Measurements from ENCODE around the gene STK38L. TPM values are rescaled to one million over a fixed set of nuclear protein-coding genes. Genes with fewer than 3 reads are reported as not detected.
A peak's percentile ranks its signal among the peaks of the same experiment; 100 is the strongest.

Gene STK38L
- total RNA-seq (10 to 100 TPM; 67.3 to 86.2 (median 78.3) TPM), polyA plus RNA-seq (10 to 100 TPM; 16.8 to 20.1 (median 17.4) TPM)

DNA sequence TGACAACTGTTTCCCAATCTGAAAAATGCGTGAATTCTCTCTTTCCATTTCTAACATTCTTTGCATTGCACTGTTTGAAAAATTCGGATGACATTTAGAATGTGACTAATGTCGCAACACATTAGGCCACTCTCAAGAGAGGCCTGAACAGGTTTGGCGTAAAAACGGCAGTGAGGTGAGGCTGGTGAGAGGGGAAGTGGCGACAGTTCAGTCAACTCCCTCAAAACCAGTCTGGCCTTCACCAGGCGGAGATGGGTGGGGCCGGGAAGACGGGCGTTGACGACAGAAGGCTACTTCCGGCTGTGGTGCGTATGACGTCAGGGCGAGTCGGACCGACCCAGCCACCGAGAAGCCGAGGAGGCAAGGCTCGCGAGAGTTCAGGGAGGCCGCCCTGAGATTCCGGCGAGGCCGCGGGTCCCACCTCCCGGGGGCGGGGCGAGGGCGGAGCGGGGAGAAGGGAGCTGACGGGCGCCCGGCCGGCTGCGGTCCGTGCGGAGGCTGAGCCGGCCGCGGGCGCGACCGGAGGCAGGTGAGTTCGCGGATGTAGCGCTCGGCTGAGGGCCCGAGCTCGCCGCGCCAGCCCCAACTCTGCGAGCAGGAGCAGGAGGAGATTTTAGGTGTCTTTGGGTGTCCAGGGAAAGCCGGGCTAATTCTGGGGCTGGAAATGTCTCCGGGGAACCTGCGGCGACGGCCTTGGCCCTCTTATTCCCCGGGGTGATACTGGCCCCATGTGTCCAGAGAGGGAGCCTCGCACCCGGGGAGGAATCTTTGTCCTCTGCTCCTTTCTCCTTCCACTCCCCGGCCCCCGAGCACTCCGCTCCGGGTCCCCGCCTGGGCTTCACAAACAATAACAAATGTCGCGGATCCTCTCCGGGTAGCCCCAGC is at the start of gene STK38L:
STK38L (plus strand) TSS at position 483 of the 885 bp plus-strand sequence. CDS start 53,435 bp downstream, outside the sequence.
- intact Hi-C loops (cut with DNase I), result loop anchor here (2.0 to 5.0 kb wide), 3 partner anchors 45 to 229 kb away; partner anchors contain the start of gene TM7SF3
- WGBS, 2 donors, result 5% methylated on average over 69 of the region's 69 CpGs

DNA sequence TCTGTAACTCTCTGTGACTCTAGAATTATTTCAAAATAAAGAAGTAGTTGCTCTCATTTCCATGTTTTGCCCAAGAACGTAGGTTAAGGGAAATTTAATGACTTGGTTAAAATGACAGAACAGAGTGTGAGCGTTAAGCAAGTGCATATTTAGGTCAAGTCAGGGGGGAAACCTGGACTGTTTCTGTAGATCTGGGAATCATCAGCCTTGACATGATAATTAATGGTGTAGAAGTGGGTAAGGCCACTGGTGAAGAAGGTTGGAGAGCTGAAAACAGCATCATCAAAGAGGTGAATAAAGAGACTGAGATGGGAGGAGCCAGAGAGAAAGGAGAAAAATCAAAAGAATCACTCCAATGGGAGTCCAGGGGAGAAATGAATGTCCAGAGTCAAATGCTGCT is 49.4 kb upstream of the STK38L start:
- TF ChIP-seq EP300 (IDR thresholded peaks at IDR 0.05) (peak; percentile 73 to 94 (median 94)), POLR2AphosphoS5 (IDR thresholded peaks at IDR 0.05) (peak; percentile 90 to 98 (median 95))
- TF ChIP-seq, protein P1, sequence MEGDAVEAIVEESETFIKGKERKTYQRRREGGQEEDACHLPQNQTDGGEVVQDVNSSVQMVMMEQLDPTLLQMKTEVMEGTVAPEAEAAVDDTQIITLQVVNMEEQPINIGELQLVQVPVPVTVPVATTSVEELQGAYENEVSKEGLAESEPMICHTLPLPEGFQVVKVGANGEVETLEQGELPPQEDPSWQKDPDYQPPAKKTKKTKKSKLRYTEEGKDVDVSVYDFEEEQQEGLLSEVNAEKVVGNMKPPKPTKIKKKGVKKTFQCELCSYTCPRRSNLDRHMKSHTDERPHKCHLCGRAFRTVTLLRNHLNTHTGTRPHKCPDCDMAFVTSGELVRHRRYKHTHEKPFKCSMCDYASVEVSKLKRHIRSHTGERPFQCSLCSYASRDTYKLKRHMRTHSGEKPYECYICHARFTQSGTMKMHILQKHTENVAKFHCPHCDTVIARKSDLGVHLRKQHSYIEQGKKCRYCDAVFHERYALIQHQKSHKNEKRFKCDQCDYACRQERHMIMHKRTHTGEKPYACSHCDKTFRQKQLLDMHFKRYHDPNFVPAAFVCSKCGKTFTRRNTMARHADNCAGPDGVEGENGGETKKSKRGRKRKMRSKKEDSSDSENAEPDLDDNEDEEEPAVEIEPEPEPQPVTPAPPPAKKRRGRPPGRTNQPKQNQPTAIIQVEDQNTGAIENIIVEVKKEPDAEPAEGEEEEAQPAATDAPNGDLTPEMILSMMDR (IDR thresholded peaks at IDR 0.05), result no peak
- H3K4me3 ChIP-seq, result no peak overlapping the region
- peak overlapping the region; percentile 81 to 89 (median 85) for H3K27ac ChIP-seq
- no peaks in the 10 kb centered on the region for H3K36me3 ChIP-seq
- H3K9me3 ChIP-seq, result no peaks in the 10 kb centered on the region
- DNase-seq, result no peak
- intact Hi-C loops (cut with DNase I), result loop anchor here (1.0 to 10.0 kb wide), 5 partner anchors 15 to 450 kb away; partner anchors contain the start of gene MED21
- peaks cover 0 to 81% (median 68%) of the 10 kb centered on the region in 4 donors for H3K4me1 ChIP-seq
- H3K27me3 ChIP-seq, result no peaks in the 10 kb centered on the region
- 82 to 85% methylated on average over 2 of the region's 2 CpGs for WGBS, 2 donors

More for the DNA sequence above, at the start of gene STK38L:
- peaks cover 0 to 33% (median 21%) of the 10 kb centered on the region in 4 donors for H3K4me1 ChIP-seq
- H3K9me3 ChIP-seq, result no peaks in the 10 kb centered on the region
- H3K36me3 ChIP-seq, result no peaks in the 10 kb centered on the region
- H3K27me3 ChIP-seq, result no peaks in the 10 kb centered on the region
- TF ChIP-seq EP300 (IDR thresholded peaks at IDR 0.05) (peak in 1 of 4 donors; percentile 4), POLR2AphosphoS5 (IDR thresholded peaks at IDR 0.05) (peak; percentile 90 to 97 (median 94)), POLR2A (IDR thresholded peaks at IDR 0.05) (peak; percentile 80 to 85)
- TF ChIP-seq, protein P1 (IDR thresholded peaks at IDR 0.05), result peak in 2 of 4 experiments; percentile 33 to 43
- H3K4me3 ChIP-seq, result peak within 1 kb of the TSS; percentile 64 to 95 (median 80)
- peak within 1 kb of the TSS; percentile 88 to 95 (median 94) for H3K27ac ChIP-seq
- DNase-seq, result peak; percentile 98

DNA sequence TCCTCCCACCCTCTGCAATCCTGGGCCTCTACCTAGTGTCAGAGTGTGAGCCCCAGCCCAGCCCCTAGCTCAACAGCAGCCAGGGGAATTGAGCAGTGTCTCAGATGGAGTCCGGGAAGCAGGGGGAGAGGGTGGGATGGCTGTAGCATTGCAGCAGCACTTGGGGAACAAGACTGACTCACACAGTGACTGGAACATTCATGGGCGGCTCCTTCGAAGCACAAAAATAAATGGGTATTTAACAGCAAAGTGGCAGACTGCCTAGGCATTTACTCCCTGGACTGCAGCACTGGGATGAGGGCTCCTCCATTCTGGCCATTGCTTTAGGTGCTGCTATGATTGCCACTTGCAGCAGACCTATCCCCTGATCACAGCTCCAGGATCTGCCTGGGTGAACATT is 46.0 kb upstream of the STK38L start:
- H3K36me3 ChIP-seq, result no peaks in the 10 kb centered on the region
- H3K27me3 ChIP-seq, result no peaks in the 10 kb centered on the region
- intact Hi-C loops (cut with DNase I), result loop anchor here (2.0 to 10.0 kb wide), 2 partner anchors 45 to 453 kb away; no protein-coding TSS in a partner anchor
- H3K4me1 ChIP-seq, result peaks cover 0 to 69% (median 64%) of the 10 kb centered on the region in 4 donors
- no peaks in the 10 kb centered on the region for H3K9me3 ChIP-seq
- TF ChIP-seq POLR2AphosphoS5 (IDR thresholded peaks at IDR 0.05) (peak; percentile 43 to 83 (median 62)), EP300 (IDR thresholded peaks at IDR 0.05) (peak in 2 of 4 donors; percentile 8 to 58), POLR2A (IDR thresholded peaks at IDR 0.05) (peak in 1 of 2 donors; percentile 23)
- TF ChIP-seq, protein P1 (IDR thresholded peaks at IDR 0.05), result no peak
- WGBS, 2 donors, result 89 to 94% methylated on average over 3 of the region's 3 CpGs
- H3K27ac ChIP-seq, result peak overlapping the region; percentile 81 to 89 (median 85)
- DNase-seq, result peak; percentile 86
- no peak overlapping the region for H3K4me3 ChIP-seq

DNA sequence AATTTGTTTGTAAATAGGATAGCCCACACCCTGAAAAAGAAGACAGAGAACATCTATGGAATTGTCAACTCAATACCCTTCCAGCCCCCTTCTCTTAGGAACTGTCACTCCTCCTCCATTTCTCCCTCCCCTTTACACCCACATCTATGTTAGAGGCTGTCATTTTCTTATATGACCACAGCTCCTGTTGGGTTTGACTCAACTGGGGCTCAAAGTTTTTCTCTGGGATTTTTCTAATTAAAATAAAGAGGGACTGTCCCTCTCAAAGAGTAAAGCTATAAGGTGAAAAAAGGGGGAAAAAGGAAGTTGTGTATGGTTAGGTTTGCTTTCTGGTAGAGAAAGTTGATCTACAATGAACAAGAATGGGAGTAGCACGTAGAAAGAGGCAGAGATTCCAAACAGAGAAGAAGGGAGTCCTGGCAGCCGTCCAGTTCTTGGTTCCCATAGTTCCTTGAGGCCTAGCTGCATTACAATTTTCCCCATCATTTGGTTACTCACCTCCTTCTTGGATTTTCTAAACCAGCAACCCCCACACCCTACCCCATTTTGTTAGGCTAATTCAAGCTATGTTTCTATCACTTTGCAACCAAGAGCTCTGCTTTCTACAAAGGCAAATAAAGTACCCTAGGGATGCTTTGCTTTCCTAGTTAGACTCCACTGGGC is 44.3 kb upstream of the STK38L start:
- H3K27me3 ChIP-seq, result no peaks in the 10 kb centered on the region
- peak overlapping the region; percentile 81 to 89 (median 85) for H3K27ac ChIP-seq
- DNase-seq, result no peak
- H3K9me3 ChIP-seq, result no peaks in the 10 kb centered on the region
- intact Hi-C loops (cut with DNase I), result loop anchor here (2.0 to 10.0 kb wide), 2 partner anchors 43 to 455 kb away; no protein-coding TSS in a partner anchor
- H3K4me1 ChIP-seq, result peaks cover 0 to 53% (median 47%) of the 10 kb centered on the region in 4 donors
- no peaks in the 10 kb centered on the region for H3K36me3 ChIP-seq
- TF ChIP-seq POLR2AphosphoS5 (IDR thresholded peaks at IDR 0.05) (no peak), EP300 (IDR thresholded peaks at IDR 0.05) (no peak), POLR2A (IDR thresholded peaks at IDR 0.05) (no peak)
- H3K4me3 ChIP-seq, result no peak overlapping the region
- 80 to 83% methylated on average over 2 of the region's 2 CpGs for WGBS, 2 donors
